Gastrocnemius medialis (tissue), 4 donors: Measurements from ENCODE around the gene NHLRC1.

Source experiments
- POLR2A ChIP-seq, 2 donors: fragments of 450-650 bp; IDR thresholded peaks; one replicate each; pipeline ENCODE4 v1.6.1; 2017; ENCODE audit warnings: antibody characterized with exemption in 2 of 2, mild to moderate bottlenecking in 2 of 2, moderate library complexity in 2 of 2
- TF ChIP-seq, protein P1 (sequence below), 5 experiments: fragments of 450-650 bp in 3 of 5; fragments of 200-600 bp in 2 of 5; sonication (generic) in 2 of 5; IDR thresholded peaks in 4 of 5; conservative IDR thresholded peaks in 1 of 5; 1 replicate in 4 of 5; 2 replicates in 1 of 5; pipeline ENCODE4 v1.5.1; 2016 to 2019; ENCODE audit warnings: antibody characterized with exemption in 5 of 5, mild to moderate bottlenecking in 3 of 5, moderate library complexity in 3 of 5

DNA sequence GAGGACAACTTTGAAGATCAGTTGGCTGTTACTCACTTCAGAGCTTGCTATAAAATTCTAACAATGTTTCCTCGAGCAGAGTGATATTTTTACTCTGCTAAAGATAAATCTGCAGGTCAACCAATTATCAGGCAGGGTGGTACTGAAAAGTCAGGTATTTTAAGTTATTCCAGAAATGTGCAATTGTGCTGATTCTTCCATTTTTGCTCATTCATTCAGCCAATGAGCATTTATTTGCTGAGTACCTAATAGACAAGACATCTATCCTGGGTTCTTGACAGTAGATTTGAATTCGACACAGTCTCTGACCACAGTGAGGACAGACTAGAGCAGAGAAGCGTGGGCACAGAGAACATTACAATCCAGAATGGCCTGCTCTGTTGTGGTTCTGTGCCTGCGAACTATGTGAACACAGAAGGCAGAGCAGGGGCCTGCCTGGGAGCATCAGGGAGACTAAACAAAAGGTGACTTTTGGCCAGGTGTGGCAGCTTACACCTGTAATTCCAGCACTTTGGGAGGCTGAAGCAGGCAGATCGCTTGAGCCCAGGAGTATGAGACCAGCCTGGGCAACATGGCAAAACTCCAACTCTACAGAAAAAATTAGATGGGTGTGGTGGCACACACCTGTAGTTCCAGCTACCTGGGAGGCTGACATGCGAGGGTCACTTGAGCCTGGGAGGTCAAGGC lies 17.6 kb upstream of the NHLRC1 start:
- no peak for TF ChIP-seq POLR2A (IDR thresholded peaks at IDR 0.05)
- TF ChIP-seq, protein P1, sequence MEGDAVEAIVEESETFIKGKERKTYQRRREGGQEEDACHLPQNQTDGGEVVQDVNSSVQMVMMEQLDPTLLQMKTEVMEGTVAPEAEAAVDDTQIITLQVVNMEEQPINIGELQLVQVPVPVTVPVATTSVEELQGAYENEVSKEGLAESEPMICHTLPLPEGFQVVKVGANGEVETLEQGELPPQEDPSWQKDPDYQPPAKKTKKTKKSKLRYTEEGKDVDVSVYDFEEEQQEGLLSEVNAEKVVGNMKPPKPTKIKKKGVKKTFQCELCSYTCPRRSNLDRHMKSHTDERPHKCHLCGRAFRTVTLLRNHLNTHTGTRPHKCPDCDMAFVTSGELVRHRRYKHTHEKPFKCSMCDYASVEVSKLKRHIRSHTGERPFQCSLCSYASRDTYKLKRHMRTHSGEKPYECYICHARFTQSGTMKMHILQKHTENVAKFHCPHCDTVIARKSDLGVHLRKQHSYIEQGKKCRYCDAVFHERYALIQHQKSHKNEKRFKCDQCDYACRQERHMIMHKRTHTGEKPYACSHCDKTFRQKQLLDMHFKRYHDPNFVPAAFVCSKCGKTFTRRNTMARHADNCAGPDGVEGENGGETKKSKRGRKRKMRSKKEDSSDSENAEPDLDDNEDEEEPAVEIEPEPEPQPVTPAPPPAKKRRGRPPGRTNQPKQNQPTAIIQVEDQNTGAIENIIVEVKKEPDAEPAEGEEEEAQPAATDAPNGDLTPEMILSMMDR (IDR thresholded peaks at IDR 0.05 in 4 of 5, conservative IDR thresholded peaks at IDR 0.05 in 1 of 5): no peak
